Neural cell (in vitro differentiated cells): ENCODE data around the gene FUT7. TPM values are rescaled to one million over a fixed set of nuclear protein-coding genes. Genes with fewer than 3 reads are reported as not detected.

Source experiments
- H2AFZ ChIP-seq: fragments of 200-600, 300-800 bp; sonication (generic), shearing (Covaris generic); 2 replicates; pipeline ENCODE4 v1.6.0; 2014; ENCODE audit warnings: low read depth, mild to moderate bottlenecking, antibody characterized with exemption, low read length, moderate library complexity
- H3F3A ChIP-seq: fragments of 200-600 bp; shearing (Covaris generic); 2 replicates; pipeline ENCODE4 v1.6.1; 2016; ENCODE audit warnings: mild to moderate bottlenecking, moderate library complexity, mixed read lengths, antibody characterized with exemption, low read length; ENCODE audit not compliant: insufficient read depth, poor library complexity, severe bottlenecking
- H3K27ac ChIP-seq: fragments of 200-600, 300-800 bp; sonication (generic), shearing (Covaris generic); 2 replicates; pipeline ENCODE4 v1.5.1; 2014; ENCODE audit warnings: mild to moderate bottlenecking, low read length, moderate library complexity
- H3K27me3 ChIP-seq: fragments of 300-800, 200-600 bp; sonication (generic), shearing (Covaris generic); 2 replicates; pipeline ENCODE4 v1.6.0; 2014; ENCODE audit warnings: mild to moderate bottlenecking, low read depth, low read length, moderate library complexity; ENCODE audit not compliant: insufficient read depth
- H3K36me3 ChIP-seq: fragments of 300-800, 200-600 bp; sonication (generic), shearing (Covaris generic); 2 replicates; pipeline ENCODE4 v1.5.1; 2014; ENCODE audit warnings: mild to moderate bottlenecking, antibody characterized with exemption, low read length, moderate library complexity; ENCODE audit not compliant: insufficient read depth
- H3K4me2 ChIP-seq: fragments of 300-800, 200-600 bp; sonication (generic), shearing (Covaris generic); 2 replicates; pipeline ENCODE4 v1.6.0; 2014; ENCODE audit warnings: mild to moderate bottlenecking, low read length
- H3K4me3 ChIP-seq: fragments of 300-800, 200-600 bp; sonication (generic), shearing (Covaris generic); 2 replicates; pipeline ENCODE4 v1.5.1; 2014; ENCODE audit warnings: mild to moderate bottlenecking, low read length, moderate library complexity
- H3K79me2 ChIP-seq: fragments of 200-600 bp; shearing (Covaris generic); replicated peaks from 2 replicates; pipeline ENCODE4 v1.6.0; 2014; ENCODE audit warnings: mild to moderate bottlenecking, low read length, moderate library complexity; ENCODE audit not compliant: insufficient read depth
- H3K9ac ChIP-seq: fragments of 300-800, 200-600 bp; sonication (generic), shearing (Covaris generic); 2 replicates; pipeline ENCODE4 v1.6.1; 2016; ENCODE audit warnings: mild to moderate bottlenecking, low read length, mixed read lengths
- H3K9me2 ChIP-seq: fragments of 200-600 bp; shearing (Covaris generic); 2 replicates; pipeline ENCODE4 v1.6.1; 2016; ENCODE audit warnings: mild to moderate bottlenecking, low read length, mixed read lengths; ENCODE audit not compliant: insufficient read depth
- H3K9me3 ChIP-seq: fragments of 200-600, 300-800 bp; sonication (generic), shearing (Covaris generic); 2 replicates; pipeline ENCODE4 v1.6.1; 2016; ENCODE audit warnings: mild to moderate bottlenecking, mixed run types, low read length, moderate library complexity, mixed read lengths
- H4K20me1 ChIP-seq: fragments of 200-600 bp; shearing (Covaris generic); 2 replicates; pipeline ENCODE4 v1.6.1; 2016; ENCODE audit warnings: mild to moderate bottlenecking, mixed run types; ENCODE audit not compliant: insufficient read depth
- EP300 ChIP-seq: fragments of 450-650 bp; conservative IDR thresholded peaks from 2 replicates; pipeline ENCODE4 v1.6.1; 2014; ENCODE audit warnings: antibody characterized with exemption, mild to moderate bottlenecking, moderate library complexity; ENCODE audit not compliant: poor library complexity, severe bottlenecking
- EZH2 ChIP-seq: fragments of 200-600, 300-800 bp; shearing (Covaris generic), sonication (generic); IDR thresholded peaks from 2 replicates; pipeline ENCODE4 v1.6.1; 2014; ENCODE audit warnings: antibody characterized with exemption, low read length, borderline replicate concordance, mild to moderate bottlenecking; ENCODE audit not compliant: insufficient read depth, poor library complexity, severe bottlenecking
- MXI1 ChIP-seq: fragments of 450-650 bp; conservative IDR thresholded peaks from 2 replicates; pipeline ENCODE4 v1.6.1; 2014; ENCODE audit warnings: antibody characterized with exemption, mild to moderate bottlenecking; ENCODE audit not compliant: poor library complexity, severe bottlenecking
- POLR2AphosphoS5 ChIP-seq: IDR thresholded peaks from 2 replicates; pipeline ENCODE4 v1.6.1; 2012
- RAD21 ChIP-seq: fragments of 450-650 bp; conservative IDR thresholded peaks from 2 replicates; pipeline ENCODE4 v1.6.1; 2014; ENCODE audit warnings: antibody characterized with exemption, mild to moderate bottlenecking, moderate library complexity
- REST ChIP-seq: IDR thresholded peaks from 2 replicates; pipeline ENCODE4 v1.6.1; 2012; ENCODE audit warnings: borderline replicate concordance
- SMC3 ChIP-seq: fragments of 450-650 bp; conservative IDR thresholded peaks from 2 replicates; pipeline ENCODE4 v1.6.1; 2014; ENCODE audit warnings: antibody characterized with exemption, mild to moderate bottlenecking, moderate library complexity; ENCODE audit not compliant: poor library complexity
- TAF1 ChIP-seq: IDR thresholded peaks from 2 replicates; pipeline ENCODE4 v1.6.1; 2012; ENCODE audit warnings: low read depth
- polyA plus RNA-seq: library from polyadenylated mRNA; depleted of rRNA; stranded (reverse); fragments of >200 nt; gene quantifications from 2 replicates; pipeline ENCODE4 v1.2.3, GENCODE V29; 2014
- TF ChIP-seq, protein P1 (sequence below): fragments of 450-650 bp; IDR thresholded peaks from 2 replicates; pipeline ENCODE4 v1.5.1; 2014; ENCODE audit warnings: antibody characterized with exemption, mild to moderate bottlenecking, moderate library complexity; ENCODE audit not compliant: poor library complexity, severe bottlenecking

Gene FUT7
- polyA plus RNA-seq, 1 donor from 2014 or later, result 0.69 TPM

- Histone ChIP-seq H3K9ac (peak within 1 kb of the TSS; percentile 93), H3K4me2 (peak within 1 kb of the TSS; percentile 94), H3F3A (no peaks in the 10 kb centered on the region), H3K27me3 (peaks cover 37% of the 10 kb centered on the region), H4K20me1 (peaks cover 13% of the 10 kb centered on the region), H2AFZ (peak within 1 kb of the TSS; percentile 92), H3K79me2 (peaks cover 20% of the 10 kb centered on the region), H3K9me3 (no peaks in the 10 kb centered on the region), H3K27ac (peak within 1 kb of the TSS; percentile 93), H3K9me2 (no peaks in the 10 kb centered on the region), H3K4me3 (peak within 1 kb of the TSS; percentile 98), H3K36me3 (no peaks in the 10 kb centered on the region)
- TF ChIP-seq EP300, result peak; percentile 16
- TF ChIP-seq POLR2AphosphoS5, result peak; percentile 80
- TF ChIP-seq, protein P1, sequence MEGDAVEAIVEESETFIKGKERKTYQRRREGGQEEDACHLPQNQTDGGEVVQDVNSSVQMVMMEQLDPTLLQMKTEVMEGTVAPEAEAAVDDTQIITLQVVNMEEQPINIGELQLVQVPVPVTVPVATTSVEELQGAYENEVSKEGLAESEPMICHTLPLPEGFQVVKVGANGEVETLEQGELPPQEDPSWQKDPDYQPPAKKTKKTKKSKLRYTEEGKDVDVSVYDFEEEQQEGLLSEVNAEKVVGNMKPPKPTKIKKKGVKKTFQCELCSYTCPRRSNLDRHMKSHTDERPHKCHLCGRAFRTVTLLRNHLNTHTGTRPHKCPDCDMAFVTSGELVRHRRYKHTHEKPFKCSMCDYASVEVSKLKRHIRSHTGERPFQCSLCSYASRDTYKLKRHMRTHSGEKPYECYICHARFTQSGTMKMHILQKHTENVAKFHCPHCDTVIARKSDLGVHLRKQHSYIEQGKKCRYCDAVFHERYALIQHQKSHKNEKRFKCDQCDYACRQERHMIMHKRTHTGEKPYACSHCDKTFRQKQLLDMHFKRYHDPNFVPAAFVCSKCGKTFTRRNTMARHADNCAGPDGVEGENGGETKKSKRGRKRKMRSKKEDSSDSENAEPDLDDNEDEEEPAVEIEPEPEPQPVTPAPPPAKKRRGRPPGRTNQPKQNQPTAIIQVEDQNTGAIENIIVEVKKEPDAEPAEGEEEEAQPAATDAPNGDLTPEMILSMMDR, result peak; percentile 96
- TF ChIP-seq MXI1, result peak; percentile 92
- TF ChIP-seq TAF1, result peak; percentile 82
- peak; percentile 77 for TF ChIP-seq REST
- TF ChIP-seq RAD21, result peak; percentile 72
- no peak for TF ChIP-seq EZH2
- peak; percentile 81 for TF ChIP-seq SMC3
Measured at GRCh38 chr9:137046088-137046787, 14.3 kb upstream of the FUT7 start, which contains the start of gene NPDC1. Gene NPDC1, minus strand, starts transcription at chr9:137046177. Its CDS starts 188 bp downstream, at chr9:137045989.

- H3K9ac ChIP-seq, result peak overlapping the region; percentile 93
- peak overlapping the region; percentile 93 for H3K27ac ChIP-seq
- peak overlapping the region; percentile 94 for H3K4me2 ChIP-seq
- H3K27me3 ChIP-seq, result peaks cover 30% of the 10 kb centered on the region
- H3K36me3 ChIP-seq, result no peaks in the 10 kb centered on the region
- no peaks in the 10 kb centered on the region for H3K9me3 ChIP-seq
- peaks cover 13% of the 10 kb centered on the region for H4K20me1 ChIP-seq
- peaks cover 20% of the 10 kb centered on the region for H3K79me2 ChIP-seq
- no peaks in the 10 kb centered on the region for H3F3A ChIP-seq
- peak overlapping the region; percentile 92 for H2AFZ ChIP-seq
- H3K9me2 ChIP-seq, result no peaks in the 10 kb centered on the region
- no peak for TF ChIP-seq TAF1
- no peak for TF ChIP-seq MXI1
- TF ChIP-seq REST, result no peak
- no peak for TF ChIP-seq EZH2
- TF ChIP-seq EP300, result no peak
- H3K4me3 ChIP-seq, result peak overlapping the region; percentile 98
Measured at GRCh38 chr9:137045294-137046087, 13.6 kb upstream of the FUT7 start.
